Spleen (tissue), 7 donors: ENCODE data around the gene CYBA.

ENCODE experiments used
- POLR2A ChIP-seq, 3 donors: fragments of 450-650 bp; IDR thresholded peaks; one replicate each; pipeline ENCODE4 v1.5.1; 2017; ENCODE audit warnings: antibody characterized with exemption in 3 of 3, mild to moderate bottlenecking in 1 of 3
- POLR2AphosphoS5 ChIP-seq, 3 donors: sonication (generic); formaldehyde crosslinking; IDR thresholded peaks; one replicate each; pipeline ENCODE4 v1.5.1; 2017; ENCODE audit warnings: antibody characterized with exemption in 3 of 3
- TF ChIP-seq, protein P1 (sequence below), 11 experiments: fragments of 200-600 bp in 7 of 11; fragments of 450-650 bp in 4 of 11; sonication (generic) in 4 of 11; IDR thresholded peaks in 8 of 11; conservative IDR thresholded peaks in 3 of 11; 1 replicate in 7 of 11; 2 replicates in 4 of 11; pipeline versions ENCODE4 v1.4.0 to v1.8.0; 2016 to 2021; ENCODE audit warnings: antibody characterized with exemption in 11 of 11, inconsistent platforms in 4 of 11, mild to moderate bottlenecking in 1 of 11
- donor health status: DM: no; HTN: no; CAD: no; lungs with moderate emphysema.
- donor health status: DM: no; HTN: no; CAD: no.
- donor health status: DM: no; HTN: no; CAD: no.

DNA sequence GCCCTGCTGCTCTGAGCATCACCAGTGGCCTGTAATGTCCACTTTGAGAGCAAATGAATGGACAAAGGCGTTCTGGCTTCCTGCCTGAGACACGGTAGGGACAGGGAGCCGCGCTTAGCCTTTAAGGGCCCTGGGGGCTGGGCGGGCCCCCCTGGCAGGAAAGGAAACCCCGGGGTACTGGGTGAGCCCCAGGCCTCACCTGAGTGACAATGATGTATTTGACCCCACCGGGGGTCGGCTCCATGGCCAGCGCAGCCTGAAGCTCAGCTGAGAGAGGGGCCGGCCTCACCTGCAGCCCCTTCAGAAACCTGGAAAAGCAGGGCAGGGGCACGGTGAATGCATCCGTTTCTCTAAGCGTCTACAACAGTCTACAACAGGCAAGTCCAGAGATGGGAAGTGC, 2.2 kb upstream of the CYBA start:
- TF ChIP-seq POLR2AphosphoS5 (IDR thresholded peaks at IDR 0.05) (no peak), POLR2A (IDR thresholded peaks at IDR 0.05) (no peak)
- TF ChIP-seq, protein P1, sequence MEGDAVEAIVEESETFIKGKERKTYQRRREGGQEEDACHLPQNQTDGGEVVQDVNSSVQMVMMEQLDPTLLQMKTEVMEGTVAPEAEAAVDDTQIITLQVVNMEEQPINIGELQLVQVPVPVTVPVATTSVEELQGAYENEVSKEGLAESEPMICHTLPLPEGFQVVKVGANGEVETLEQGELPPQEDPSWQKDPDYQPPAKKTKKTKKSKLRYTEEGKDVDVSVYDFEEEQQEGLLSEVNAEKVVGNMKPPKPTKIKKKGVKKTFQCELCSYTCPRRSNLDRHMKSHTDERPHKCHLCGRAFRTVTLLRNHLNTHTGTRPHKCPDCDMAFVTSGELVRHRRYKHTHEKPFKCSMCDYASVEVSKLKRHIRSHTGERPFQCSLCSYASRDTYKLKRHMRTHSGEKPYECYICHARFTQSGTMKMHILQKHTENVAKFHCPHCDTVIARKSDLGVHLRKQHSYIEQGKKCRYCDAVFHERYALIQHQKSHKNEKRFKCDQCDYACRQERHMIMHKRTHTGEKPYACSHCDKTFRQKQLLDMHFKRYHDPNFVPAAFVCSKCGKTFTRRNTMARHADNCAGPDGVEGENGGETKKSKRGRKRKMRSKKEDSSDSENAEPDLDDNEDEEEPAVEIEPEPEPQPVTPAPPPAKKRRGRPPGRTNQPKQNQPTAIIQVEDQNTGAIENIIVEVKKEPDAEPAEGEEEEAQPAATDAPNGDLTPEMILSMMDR (IDR thresholded peaks at IDR 0.05 in 8 of 11, conservative IDR thresholded peaks at IDR 0.05 in 3 of 11), result no peak
